Measurements from ENCODE around the gene MEI4. TPM values are rescaled to one million over a fixed set of nuclear protein-coding genes. Genes with fewer than 3 reads are reported as not detected.

The MEI4 gene
- total RNA-seq, 1 donor from 2014 or later = not detected

DNA sequence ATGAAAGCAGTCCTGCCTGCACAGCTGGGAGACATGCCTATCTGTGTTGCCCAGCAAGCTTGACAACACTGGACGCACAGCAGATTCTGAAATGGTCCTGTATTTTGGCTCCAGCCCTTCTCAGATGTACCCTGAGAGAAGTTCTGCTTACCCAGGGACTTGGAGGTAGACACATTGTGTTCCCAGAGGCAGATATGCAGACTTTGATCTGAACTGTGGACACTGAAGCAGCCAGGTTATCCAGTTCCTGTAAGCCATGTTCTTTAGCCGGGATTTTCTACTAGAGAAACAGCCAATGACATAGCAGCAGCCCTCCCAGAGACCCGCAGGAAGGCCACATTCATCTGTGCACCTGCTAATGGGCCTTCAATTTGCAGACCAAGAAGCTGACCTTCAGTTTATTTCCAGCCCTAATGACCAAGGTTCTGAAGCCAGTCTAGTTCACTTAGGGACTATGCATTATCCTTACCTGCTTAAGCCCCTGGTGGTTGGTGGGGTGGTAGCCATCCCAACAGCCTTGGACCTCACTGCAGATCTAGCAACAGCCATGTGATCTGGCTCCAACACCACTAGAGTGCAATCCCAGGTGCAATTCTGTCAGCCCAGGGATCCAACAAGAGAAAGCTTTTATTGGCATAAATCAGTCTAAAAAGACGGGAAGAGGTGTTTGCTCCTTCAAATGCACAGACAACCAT lies 134.2 kb downstream of the MEI4 start:
- DNase-seq (no peak), ATAC-seq (no peak)
- Histone ChIP-seq H3K27ac (no peak overlapping the region), H3K36me3 (no peaks in the 10 kb centered on the region), H3K9me3 (no peaks in the 10 kb centered on the region), H3K4me1 (no peaks in the 10 kb centered on the region), H3K4me3 (no peak overlapping the region), H3K27me3 (ENCODE audit: low read depth) (no peaks in the 10 kb centered on the region)
- no peak for TF ChIP-seq CTCF (IDR thresholded peaks at IDR 0.05)
- intact Hi-C loops (cut with DNase I) = no loop called here

DNA sequence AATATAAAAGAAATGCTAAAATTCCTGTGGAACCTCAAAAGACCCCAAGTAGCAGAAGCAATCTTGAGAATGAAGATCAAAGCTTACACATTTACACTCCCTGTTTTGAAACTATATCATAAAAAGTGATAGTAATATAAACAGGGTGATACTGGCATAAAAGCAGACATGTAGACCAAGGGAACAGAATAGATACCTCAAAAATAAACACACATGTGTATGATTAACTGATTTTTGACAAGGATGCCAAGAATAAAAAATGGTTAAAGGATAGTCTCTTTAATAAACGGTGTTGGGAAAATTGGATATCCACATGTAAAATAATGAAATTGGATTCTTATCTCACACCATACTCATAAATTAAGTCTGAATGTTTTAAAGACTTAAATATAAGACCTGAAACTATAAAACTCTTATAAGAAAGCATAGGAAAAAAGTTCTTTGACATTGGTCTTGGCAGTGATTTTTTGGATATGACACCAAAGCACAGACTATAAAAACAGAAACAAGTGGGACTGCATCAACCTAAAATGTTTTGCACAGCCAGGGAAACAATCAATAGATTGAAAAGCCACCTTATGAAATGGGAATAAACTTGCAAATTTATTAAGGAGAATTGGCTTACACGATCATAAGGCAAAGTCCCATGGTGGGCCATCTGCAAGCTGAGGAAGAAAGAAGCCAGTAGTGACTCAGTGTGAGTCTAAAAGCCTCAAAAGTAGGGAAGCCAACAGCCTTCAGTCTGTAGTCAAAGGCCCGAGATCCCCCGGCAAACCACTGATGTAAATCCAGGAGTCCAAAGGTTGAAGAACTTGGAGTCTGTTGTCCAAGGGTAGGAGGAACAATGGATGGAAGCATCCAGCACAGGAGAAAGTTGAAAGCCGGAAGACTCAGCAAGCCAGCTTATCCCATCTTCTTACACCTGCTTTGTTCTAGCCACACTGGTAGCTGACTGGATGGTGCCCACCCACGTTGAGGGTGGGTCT lies 144.3 kb downstream of the MEI4 start:
- Histone ChIP-seq H3K27me3 (ENCODE audit: low read depth) (no peaks in the 10 kb centered on the region), H3K36me3 (no peaks in the 10 kb centered on the region), H3K4me1 (no peaks in the 10 kb centered on the region), H3K27ac (no peak overlapping the region), H3K4me3 (no peak overlapping the region), H3K9me3 (peaks cover 12% of the 10 kb centered on the region)
- intact Hi-C loops (cut with DNase I) = no loop called here
- no peak for DNase-seq
- no peak for TF ChIP-seq CTCF (IDR thresholded peaks at IDR 0.05)
- no peak for ATAC-seq

GRCh38 chr6:77812304-77812703 lies 159.5 kb downstream of the MEI4 start:
- no peaks in the 10 kb centered on the region for H3K9me3 ChIP-seq
- ATAC-seq (no peak), DNase-seq (no peak)
- intact Hi-C loops (cut with DNase I) = no loop called here
- H3K4me1 ChIP-seq = no peaks in the 10 kb centered on the region
- H3K36me3 ChIP-seq = no peaks in the 10 kb centered on the region
- no peak overlapping the region for H3K4me3 ChIP-seq
- no peak overlapping the region for H3K27ac ChIP-seq
- H3K27me3 ChIP-seq (ENCODE audit: low read depth) = no peaks in the 10 kb centered on the region
- no peak for TF ChIP-seq CTCF (IDR thresholded peaks at IDR 0.05)

GRCh38 chr6:77813090-77813489 lies 160.3 kb downstream of the MEI4 start:
- no peak overlapping the region for H3K4me3 ChIP-seq
- no peak for ATAC-seq
- intact Hi-C loops (cut with DNase I) = no loop called here
- no peaks in the 10 kb centered on the region for H3K9me3 ChIP-seq
- DNase-seq = no peak
- H3K27ac ChIP-seq = no peak overlapping the region
- H3K27me3 ChIP-seq (ENCODE audit: low read depth) = no peaks in the 10 kb centered on the region
- H3K4me1 ChIP-seq = no peaks in the 10 kb centered on the region
- H3K36me3 ChIP-seq = no peaks in the 10 kb centered on the region
- TF ChIP-seq CTCF (IDR thresholded peaks at IDR 0.05) = no peak

DNA sequence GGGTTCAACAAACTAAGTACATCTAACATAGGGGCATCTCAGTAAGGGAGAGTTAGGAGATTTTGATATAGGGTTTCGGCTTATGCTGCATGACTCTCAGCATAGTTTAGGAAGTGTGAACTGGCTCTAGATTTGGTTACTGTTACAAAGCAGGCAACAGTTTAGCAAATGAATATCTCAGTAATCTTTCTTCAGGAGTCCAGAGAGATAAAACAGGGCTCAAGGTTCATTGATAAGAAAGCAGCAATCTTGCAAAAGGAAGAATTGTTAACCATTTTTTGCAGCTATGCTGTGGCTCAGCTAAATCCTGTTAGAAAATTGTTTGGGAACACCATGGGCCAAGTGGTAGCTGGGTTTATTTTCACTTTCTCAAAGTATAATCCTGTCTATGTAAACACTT lies 161.3 kb downstream of the MEI4 start:
- ATAC-seq (no peak), DNase-seq (no peak)
- no peak overlapping the region for H3K4me3 ChIP-seq
- intact Hi-C loops (cut with DNase I) = no loop called here
- no peak for TF ChIP-seq CTCF (IDR thresholded peaks at IDR 0.05)
- no peaks in the 10 kb centered on the region for H3K36me3 ChIP-seq
- H3K27ac ChIP-seq = no peak overlapping the region
- H3K4me1 ChIP-seq = no peaks in the 10 kb centered on the region
- H3K9me3 ChIP-seq = no peaks in the 10 kb centered on the region
- no peaks in the 10 kb centered on the region for H3K27me3 ChIP-seq (ENCODE audit: low read depth)
